ENCODE measurements around the gene OSTN. TPM values are rescaled to one million over a fixed set of nuclear protein-coding genes. Genes with fewer than 3 reads are reported as not detected.

OSTN gene
- total RNA-seq, 5 donors from 2014 or later (not counting 1 experiment from before 2014, with no cell fraction given): not detected

DNA sequence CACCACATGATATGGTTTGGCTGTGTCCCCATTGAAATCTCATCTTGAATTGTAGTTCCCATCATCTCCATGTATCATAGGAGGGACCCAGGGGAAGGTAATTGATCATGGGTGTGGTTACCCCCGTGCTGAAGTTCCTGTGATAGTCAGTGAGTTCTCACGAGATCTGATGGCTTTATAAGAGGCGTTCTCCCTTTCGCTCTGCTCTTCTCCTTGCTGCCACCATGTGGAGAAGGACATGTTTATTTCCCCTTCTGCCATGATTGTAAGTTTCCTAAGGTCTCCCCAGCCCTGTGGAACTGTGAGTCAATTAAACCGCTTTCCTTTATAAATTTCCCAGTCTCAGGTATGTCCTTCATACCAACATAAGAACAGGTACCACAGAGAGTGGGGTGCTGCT lies 21.9 kb downstream of the OSTN start:
- H3K27me3 Mint-ChIP-seq: peaks cover 0 to 7% of the 10 kb centered on the region in 2 donors
- CTCF ChIA-PET: no interaction called here

GRCh38 chr3:191221638-191222037 lies 22.6 kb downstream of the OSTN start:
- no peak for ATAC-seq (replicated peaks in 1 of 4)
- no peaks in the 10 kb centered on the region for H3K4me1 Mint-ChIP-seq
- no peak overlapping the region for H3K27ac Mint-ChIP-seq
- no peaks in the 10 kb centered on the region for H3K36me3 Mint-ChIP-seq
- no peaks in the 10 kb centered on the region for H3K9me3 Mint-ChIP-seq
- Histone ChIP-seq H3K9me3 (no peaks in the 10 kb centered on the region), H3K4me3 (ENCODE audit: control insufficient read depth in 1 of 2, extremely low read depth in 1 of 2, low read length in 1 of 2) (no peak overlapping the region), H3K27ac (ENCODE audit: low read length) (no peak overlapping the region), H3K36me3 (ENCODE audit: control insufficient read depth in 2 of 2, extremely low read depth in 1 of 2, insufficient read depth in 1 of 2, low read length in 1 of 2) (no peaks in the 10 kb centered on the region), H3K4me1 (ENCODE audit: control insufficient read depth in 1 of 2, extremely low read depth in 1 of 2, insufficient read depth in 2 of 2, low read length in 2 of 2) (no peaks in the 10 kb centered on the region), H3K27me3 (replicated peaks in 1 of 2; ENCODE audit: control insufficient read depth in 2 of 2, extremely low read depth in 1 of 2, insufficient read depth in 2 of 2, low read length in 1 of 2) (no peaks in the 10 kb centered on the region)
- 100% methylated on average over 1 of the region's 1 CpG for WGBS (ENCODE audit: insufficient coverage)
- no peak overlapping the region for H3K4me3 Mint-ChIP-seq
- peaks cover 0 to 7% of the 10 kb centered on the region in 2 donors for H3K27me3 Mint-ChIP-seq
- ChIA-PET CTCF (no interaction called here), POLR2A (no interaction called here)
- no peak for DNase-seq

More for the DNA sequence above, 21.9 kb downstream of the OSTN start:
- H3K9me3 ChIP-seq: no peaks in the 10 kb centered on the region
- WGBS (ENCODE audit: insufficient coverage): 79% methylated on average over 4 of the region's 5 CpGs
- no peak overlapping the region for H3K4me3 Mint-ChIP-seq
- H3K4me1 ChIP-seq (ENCODE audit: control insufficient read depth in 1 of 2, extremely low read depth in 1 of 2, insufficient read depth in 2 of 2, low read length in 2 of 2): no peaks in the 10 kb centered on the region
- ATAC-seq (replicated peaks in 1 of 4): no peak
- H3K27me3 ChIP-seq (replicated peaks in 1 of 2; ENCODE audit: control insufficient read depth in 2 of 2, extremely low read depth in 1 of 2, insufficient read depth in 2 of 2, low read length in 1 of 2): no peaks in the 10 kb centered on the region
- H3K9me3 Mint-ChIP-seq: no peaks in the 10 kb centered on the region
- no peak overlapping the region for H3K27ac ChIP-seq (ENCODE audit: low read length)
- no peak overlapping the region for H3K4me3 ChIP-seq (ENCODE audit: control insufficient read depth in 1 of 2, extremely low read depth in 1 of 2, low read length in 1 of 2)
- no peaks in the 10 kb centered on the region for H3K36me3 ChIP-seq (ENCODE audit: control insufficient read depth in 2 of 2, extremely low read depth in 1 of 2, insufficient read depth in 1 of 2, low read length in 1 of 2)
- no peak for DNase-seq
- H3K4me1 Mint-ChIP-seq: no peaks in the 10 kb centered on the region
- H3K27ac Mint-ChIP-seq: no peak overlapping the region
- POLR2A ChIA-PET: no interaction called here
- H3K36me3 Mint-ChIP-seq: no peaks in the 10 kb centered on the region

DNA sequence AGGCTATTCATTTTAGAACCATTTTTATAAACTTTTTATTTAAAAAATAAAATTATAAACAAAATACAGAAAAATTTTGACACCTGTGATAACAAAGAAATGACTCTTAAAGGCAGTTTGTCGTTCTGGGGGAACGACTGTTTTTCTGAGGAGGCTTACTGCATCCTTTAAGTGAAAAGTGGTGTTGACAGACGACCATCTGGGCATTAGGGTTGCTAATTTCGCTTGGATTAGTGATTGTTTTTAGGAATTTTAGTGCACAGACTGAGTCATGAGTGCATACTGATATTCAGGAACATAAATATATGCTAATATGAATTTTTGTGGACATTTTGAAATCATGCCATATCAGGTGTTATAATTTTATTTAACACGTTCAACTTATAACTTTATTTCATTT lies 28.5 kb downstream of the OSTN start:
- ChIA-PET CTCF (no interaction called here), POLR2A (no interaction called here)
- DNase-seq (no peak), ATAC-seq (replicated peaks in 1 of 4) (no peak)
- Histone ChIP-seq H3K36me3 (ENCODE audit: control insufficient read depth in 2 of 2, extremely low read depth in 1 of 2, insufficient read depth in 1 of 2, low read length in 1 of 2) (no peaks in the 10 kb centered on the region), H3K27ac (ENCODE audit: low read length) (no peak overlapping the region), H3K4me3 (ENCODE audit: control insufficient read depth in 1 of 2, extremely low read depth in 1 of 2, low read length in 1 of 2) (no peak overlapping the region), H3K9me3 (no peaks in the 10 kb centered on the region), H3K27me3 (replicated peaks in 1 of 2; ENCODE audit: control insufficient read depth in 2 of 2, extremely low read depth in 1 of 2, insufficient read depth in 2 of 2, low read length in 1 of 2) (no peaks in the 10 kb centered on the region), H3K4me1 (ENCODE audit: control insufficient read depth in 1 of 2, extremely low read depth in 1 of 2, insufficient read depth in 2 of 2, low read length in 2 of 2) (no peaks in the 10 kb centered on the region)
- Mint-ChIP-seq H3K4me3 (no peak overlapping the region), H3K4me1 (no peaks in the 10 kb centered on the region), H3K9me3 (no peaks in the 10 kb centered on the region), H3K27me3 (peaks cover 0 to under 1% of the 10 kb centered on the region in 2 donors), H3K36me3 (no peaks in the 10 kb centered on the region), H3K27ac (no peak overlapping the region)
- WGBS (ENCODE audit: insufficient coverage): no CpG with 5 or more reads among the region's 5 CpGs

- Mint-ChIP-seq H3K27ac (no peak overlapping the region), H3K4me1 (no peaks in the 10 kb centered on the region), H3K36me3 (no peaks in the 10 kb centered on the region), H3K4me3 (no peak overlapping the region), H3K9me3 (peaks cover 0 to 4% (median 0%) of the 10 kb centered on the region in 3 donors), H3K27me3 (no peaks in the 10 kb centered on the region)
- Histone ChIP-seq H3K4me1 (ENCODE audit: control insufficient read depth in 1 of 2, extremely low read depth in 1 of 2, insufficient read depth in 2 of 2, low read length in 2 of 2) (no peaks in the 10 kb centered on the region), H3K27ac (ENCODE audit: low read length) (no peak overlapping the region), H3K36me3 (ENCODE audit: control insufficient read depth in 2 of 2, extremely low read depth in 1 of 2, insufficient read depth in 1 of 2, low read length in 1 of 2) (no peaks in the 10 kb centered on the region), H3K27me3 (replicated peaks in 1 of 2; ENCODE audit: control insufficient read depth in 2 of 2, extremely low read depth in 1 of 2, insufficient read depth in 2 of 2, low read length in 1 of 2) (no peaks in the 10 kb centered on the region), H3K9me3 (no peaks in the 10 kb centered on the region), H3K4me3 (ENCODE audit: control insufficient read depth in 1 of 2, extremely low read depth in 1 of 2, low read length in 1 of 2) (no peak overlapping the region)
- ChIA-PET CTCF (no interaction called here), POLR2A (no interaction called here)
- WGBS (ENCODE audit: insufficient coverage): 81% methylated on average over 3 of the region's 9 CpGs
- no peak for ATAC-seq (replicated peaks in 1 of 4)
- DNase-seq: no peak
Measured at GRCh38 chr3:191234216-191234615, 35.2 kb downstream of the OSTN start.

DNA sequence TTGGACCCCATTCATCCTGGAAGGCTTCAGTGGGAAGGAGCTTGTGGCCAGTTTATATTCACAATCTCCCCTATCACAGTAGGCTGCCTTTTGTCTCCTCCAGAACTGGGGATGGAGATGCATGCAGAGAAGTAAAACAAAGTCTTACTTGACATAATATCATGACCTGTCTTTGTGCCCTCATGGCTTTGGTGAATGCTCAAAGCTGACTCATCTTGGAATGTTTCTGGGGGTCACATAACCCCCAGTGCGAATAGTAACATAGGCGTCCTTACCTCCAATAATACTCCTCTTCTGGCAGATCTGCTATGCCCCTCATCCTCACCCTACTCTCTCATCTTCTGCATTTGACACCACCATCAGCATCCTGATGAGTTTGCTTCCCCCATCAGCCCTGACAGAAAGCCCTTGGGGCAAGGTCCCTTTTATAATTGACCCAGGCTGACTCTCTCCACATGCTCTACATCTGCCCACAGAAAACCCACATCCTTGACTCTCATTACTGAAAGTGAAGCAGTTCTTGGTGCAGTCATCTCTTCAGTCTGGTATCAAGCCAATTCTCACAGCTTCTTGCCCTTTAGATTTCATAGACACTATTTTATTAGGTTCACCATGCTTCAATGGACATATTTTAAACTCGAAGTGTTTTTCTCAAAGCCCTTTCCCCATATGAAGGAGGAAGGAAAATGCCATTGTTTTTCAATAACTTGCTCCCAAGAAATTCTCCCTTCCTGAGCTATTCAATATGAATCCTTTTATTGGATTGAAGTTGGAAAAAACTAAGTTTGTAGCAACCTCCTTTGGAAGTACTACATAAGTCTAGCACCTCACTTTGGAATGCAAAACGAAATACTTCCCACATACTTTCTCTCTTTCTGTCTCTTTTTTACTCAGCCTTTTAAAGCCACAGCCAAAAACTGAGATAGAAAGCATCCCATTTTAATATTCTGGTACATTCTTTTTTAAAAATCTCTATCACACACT lies 36.6 kb downstream of the OSTN start:
- ATAC-seq (replicated peaks in 1 of 4): no peak
- 71% methylated on average over 3 of the region's 4 CpGs for WGBS (ENCODE audit: insufficient coverage)
- H3K9me3 Mint-ChIP-seq: peaks cover 0 to 4% (median 0%) of the 10 kb centered on the region in 3 donors
- Histone ChIP-seq H3K4me3 (ENCODE audit: control insufficient read depth in 1 of 2, extremely low read depth in 1 of 2, low read length in 1 of 2) (no peak overlapping the region), H3K27me3 (replicated peaks in 1 of 2; ENCODE audit: control insufficient read depth in 2 of 2, extremely low read depth in 1 of 2, insufficient read depth in 2 of 2, low read length in 1 of 2) (no peaks in the 10 kb centered on the region), H3K4me1 (ENCODE audit: control insufficient read depth in 1 of 2, extremely low read depth in 1 of 2, insufficient read depth in 2 of 2, low read length in 2 of 2) (no peaks in the 10 kb centered on the region), H3K36me3 (ENCODE audit: control insufficient read depth in 2 of 2, extremely low read depth in 1 of 2, insufficient read depth in 1 of 2, low read length in 1 of 2) (no peaks in the 10 kb centered on the region), H3K27ac (ENCODE audit: low read length) (no peak overlapping the region), H3K9me3 (no peaks in the 10 kb centered on the region)
- no peaks in the 10 kb centered on the region for H3K4me1 Mint-ChIP-seq
- no peak overlapping the region for H3K27ac Mint-ChIP-seq
- DNase-seq: no peak
- POLR2A ChIA-PET: no interaction called here
- no peaks in the 10 kb centered on the region for H3K27me3 Mint-ChIP-seq
- CTCF ChIA-PET: no interaction called here
- H3K36me3 Mint-ChIP-seq: no peaks in the 10 kb centered on the region
- no peak overlapping the region for H3K4me3 Mint-ChIP-seq

DNA sequence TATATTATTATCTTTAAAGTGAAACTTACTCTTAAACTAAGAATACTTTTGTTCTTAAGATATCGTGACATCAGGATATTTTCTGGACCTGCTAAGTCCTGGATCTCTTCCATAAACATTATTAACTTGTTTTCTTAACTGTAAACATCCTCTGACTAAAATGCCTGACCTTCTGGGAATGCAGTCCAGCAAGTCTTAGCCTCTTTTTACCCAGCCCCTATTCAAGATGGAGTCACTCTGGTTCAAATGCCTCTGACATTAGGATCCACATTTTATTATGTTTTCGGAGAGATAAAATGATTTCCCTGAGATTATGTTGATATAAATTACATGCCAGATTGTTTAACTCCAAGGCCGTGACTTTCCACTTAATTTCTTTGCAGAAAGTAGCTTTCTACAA lies 37.6 kb downstream of the OSTN start:
- Histone ChIP-seq H3K9me3 (no peaks in the 10 kb centered on the region), H3K4me3 (ENCODE audit: control insufficient read depth in 1 of 2, extremely low read depth in 1 of 2, low read length in 1 of 2) (no peak overlapping the region), H3K27me3 (replicated peaks in 1 of 2; ENCODE audit: control insufficient read depth in 2 of 2, extremely low read depth in 1 of 2, insufficient read depth in 2 of 2, low read length in 1 of 2) (no peaks in the 10 kb centered on the region), H3K4me1 (ENCODE audit: control insufficient read depth in 1 of 2, extremely low read depth in 1 of 2, insufficient read depth in 2 of 2, low read length in 2 of 2) (no peaks in the 10 kb centered on the region), H3K27ac (ENCODE audit: low read length) (no peak overlapping the region), H3K36me3 (ENCODE audit: control insufficient read depth in 2 of 2, extremely low read depth in 1 of 2, insufficient read depth in 1 of 2, low read length in 1 of 2) (no peaks in the 10 kb centered on the region)
- H3K9me3 Mint-ChIP-seq: peaks cover 0 to 4% (median 0%) of the 10 kb centered on the region in 3 donors
- no peak overlapping the region for H3K4me3 Mint-ChIP-seq
- H3K27me3 Mint-ChIP-seq: no peaks in the 10 kb centered on the region
- no peaks in the 10 kb centered on the region for H3K36me3 Mint-ChIP-seq
- POLR2A ChIA-PET: no interaction called here
- DNase-seq (no peak), ATAC-seq (replicated peaks in 1 of 4) (no peak)
- 94% methylated on average over 2 of the region's 3 CpGs for WGBS (ENCODE audit: insufficient coverage)
- CTCF ChIA-PET: no interaction called here
- no peaks in the 10 kb centered on the region for H3K4me1 Mint-ChIP-seq
- H3K27ac Mint-ChIP-seq: no peak overlapping the region

Measured in T-cell (primary cell).